ENCODE data around the gene B3GAT2.

The B3GAT2 gene

GRCh38 chr6:70823651-70824050 is 133.2 kb downstream of the B3GAT2 start:
- CTCF ChIA-PET = interaction anchor here (1.1 to 1.6 kb wide), 5 partner anchors 8 to 39 kb away, joined by 3 to 6 read pairs (median 3); no protein-coding TSS in a partner anchor
- TF ChIP-seq CTCF (IDR thresholded peaks at IDR 0.05; ENCODE audit: control extremely low read depth, extremely low read depth, low read depth, missing control alignments) = no peak
- no peak for DNase-seq (ENCODE audit: extremely low spot score)
- POLR2A ChIA-PET = no interaction called here

- ChIA-PET POLR2A (no interaction called here), CTCF (interaction anchor here (1.0 to 1.9 kb wide), 5 partner anchors 16 to 62 kb away, joined by 3 to 7 read pairs (median 3); no protein-coding TSS in a partner anchor)
- no peak for DNase-seq (ENCODE audit: extremely low spot score)
- no peak for TF ChIP-seq CTCF (IDR thresholded peaks at IDR 0.05; ENCODE audit: control extremely low read depth, extremely low read depth, low read depth, missing control alignments)
Observed at GRCh38 chr6:70821751-70822150, 135.1 kb downstream of the B3GAT2 start.

- CTCF ChIA-PET = interaction anchor here (1.5 kb wide), 1 partner anchor 36 kb away, joined by 4 read pairs; no protein-coding TSS in a partner anchor
- no peak for DNase-seq (ENCODE audit: extremely low spot score)
- POLR2A ChIA-PET = no interaction called here
Observed at GRCh38 chr6:70820778-70821177, 136.1 kb downstream of the B3GAT2 start.

GRCh38 chr6:70819646-70820045 is 137.2 kb downstream of the B3GAT2 start:
- CTCF ChIA-PET = interaction anchor here (1.1 kb wide), 1 partner anchor 24 kb away, joined by 3 read pairs; no protein-coding TSS in a partner anchor

More at GRCh38 chr6:70820778-70821177, 136.1 kb downstream of the B3GAT2 start:
- TF ChIP-seq CTCF (IDR thresholded peaks at IDR 0.05; ENCODE audit: control extremely low read depth, extremely low read depth, low read depth, missing control alignments) = no peak

GRCh38 chr6:70813885-70814284 is 143.0 kb downstream of the B3GAT2 start:
- no peak for TF ChIP-seq CTCF (IDR thresholded peaks at IDR 0.05; ENCODE audit: control extremely low read depth, extremely low read depth, low read depth, missing control alignments)
- CTCF ChIA-PET = interaction anchor here (1.0 to 1.4 kb wide), 2 partner anchors 9 to 11 kb away, joined by 3 to 6 read pairs; no protein-coding TSS in a partner anchor
- POLR2A ChIA-PET = no interaction called here
- DNase-seq (ENCODE audit: extremely low spot score) = no peak

More at GRCh38 chr6:70819646-70820045, 137.2 kb downstream of the B3GAT2 start:
- POLR2A ChIA-PET = no interaction called here
- DNase-seq (ENCODE audit: extremely low spot score) = no peak
- no peak for TF ChIP-seq CTCF (IDR thresholded peaks at IDR 0.05; ENCODE audit: control extremely low read depth, extremely low read depth, low read depth, missing control alignments)

- ChIA-PET CTCF (no interaction called here), POLR2A (no interaction called here)
- TF ChIP-seq CTCF (IDR thresholded peaks at IDR 0.05; ENCODE audit: control extremely low read depth, extremely low read depth, low read depth, missing control alignments) = no peak
- DNase-seq (ENCODE audit: extremely low spot score) = no peak
Observed at GRCh38 chr6:70811788-70812187, 145.1 kb downstream of the B3GAT2 start.
